Activated T-helper 1 cell treated with anti-CD3 and anti-CD28 coated beads, Interleukin-12 subunit alpha, Interleukin-12 subunit beta, Interleukin-2, Interleukin-4 antibody, amounts not matched to agents 30 ng/mL and 10 ng/mL and 1 ng/mL, durations not matched to agents 14 hours and 24 hours and 36 hours (primary cell): Measurements from ENCODE around the gene DISC1. TPM values are rescaled to one million over a fixed set of nuclear protein-coding genes. Genes with fewer than 3 reads are reported as not detected.

ENCODE experiments used
- DNase-seq: peaks from one replicate; pipeline ENCODE4 v3.0.0; 2021; ENCODE audit warnings: low spot score
- H3K27ac Mint-ChIP-seq: one replicate; pipeline ENCODE4 v1.8.0; 2021; ENCODE audit warnings: mild to moderate bottlenecking, mixed read lengths
- H3K27me3 Mint-ChIP-seq: one replicate; pipeline ENCODE4 v1.8.0; 2022; ENCODE audit warnings: mild to moderate bottlenecking, moderate library complexity, mixed read lengths; ENCODE audit not compliant: insufficient read depth
- H3K36me3 Mint-ChIP-seq: one replicate; pipeline ENCODE4 v1.8.0; 2021; ENCODE audit warnings: low read depth, mixed read lengths
- H3K4me1 Mint-ChIP-seq: one replicate; pipeline ENCODE4 v1.8.0; 2021; ENCODE audit warnings: low read depth, mixed read lengths
- H3K4me3 Mint-ChIP-seq: one replicate; pipeline ENCODE4 v1.8.0; 2021; ENCODE audit warnings: mild to moderate bottlenecking, moderate library complexity, mixed read lengths
- H3K9me3 Mint-ChIP-seq: one replicate; pipeline ENCODE4 v1.8.0; 2021; ENCODE audit warnings: mixed read lengths
- intact Hi-C: fragments of 100-400 bp; cut with micrococcal nuclease; formaldehyde crosslinking; loops from one replicate; pipeline ENCODE4 v1.15.1; 2024
- total RNA-seq: library from RNA; stranded (reverse); gene quantifications from 2 replicates; pipeline ENCODE4 v1.2.3, GENCODE V29; 2022

The DISC1 gene
- total RNA-seq, 1 donor from 2014 or later = 3.3 TPM

GRCh38 chr1:231686384-231686783 lies 59.8 kb downstream of the DISC1 start:
- H3K4me3 Mint-ChIP-seq = no peak overlapping the region
- H3K27ac Mint-ChIP-seq = no peak overlapping the region
- peaks cover 6% of the 10 kb centered on the region for H3K36me3 Mint-ChIP-seq
- no peak for DNase-seq
- H3K27me3 Mint-ChIP-seq = no peaks in the 10 kb centered on the region
- peaks cover under 1% of the 10 kb centered on the region for H3K4me1 Mint-ChIP-seq
- peaks cover 25% of the 10 kb centered on the region for H3K9me3 Mint-ChIP-seq
- intact Hi-C loops = no loop called here

DNA sequence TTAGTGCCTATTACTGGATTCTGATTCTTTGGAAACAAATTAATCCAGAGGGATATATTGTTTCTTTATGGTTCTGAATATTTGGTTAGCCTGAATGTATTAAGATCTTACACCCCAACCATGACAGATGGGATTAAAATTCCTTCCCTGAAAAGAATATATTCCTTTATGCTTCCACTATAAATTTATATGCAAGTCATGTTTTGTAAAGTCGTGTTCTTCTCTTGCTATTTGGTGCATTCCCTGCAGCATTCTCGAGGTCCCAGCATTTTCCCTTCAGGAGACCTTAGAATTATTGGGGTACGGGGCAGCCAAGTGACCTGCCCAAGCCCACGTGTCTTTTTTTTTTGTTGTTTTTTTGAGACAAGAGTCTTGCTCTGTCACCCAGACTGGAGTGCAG lies 62.4 kb downstream of the DISC1 start:
- Mint-ChIP-seq H3K36me3 (peaks cover 6% of the 10 kb centered on the region), H3K27me3 (no peaks in the 10 kb centered on the region), H3K9me3 (peaks cover 25% of the 10 kb centered on the region), H3K4me1 (no peaks in the 10 kb centered on the region), H3K4me3 (no peak overlapping the region), H3K27ac (no peak overlapping the region)
- intact Hi-C loops = no loop called here
- no peak for DNase-seq

- Mint-ChIP-seq H3K9me3 (peaks cover 22% of the 10 kb centered on the region), H3K4me3 (no peak overlapping the region), H3K36me3 (peaks cover 8% of the 10 kb centered on the region), H3K27me3 (no peaks in the 10 kb centered on the region), H3K27ac (no peak overlapping the region), H3K4me1 (no peaks in the 10 kb centered on the region)
- intact Hi-C loops = no loop called here
- no peak for DNase-seq
Measured at GRCh38 chr1:231690059-231690458, 63.5 kb downstream of the DISC1 start.

DNA sequence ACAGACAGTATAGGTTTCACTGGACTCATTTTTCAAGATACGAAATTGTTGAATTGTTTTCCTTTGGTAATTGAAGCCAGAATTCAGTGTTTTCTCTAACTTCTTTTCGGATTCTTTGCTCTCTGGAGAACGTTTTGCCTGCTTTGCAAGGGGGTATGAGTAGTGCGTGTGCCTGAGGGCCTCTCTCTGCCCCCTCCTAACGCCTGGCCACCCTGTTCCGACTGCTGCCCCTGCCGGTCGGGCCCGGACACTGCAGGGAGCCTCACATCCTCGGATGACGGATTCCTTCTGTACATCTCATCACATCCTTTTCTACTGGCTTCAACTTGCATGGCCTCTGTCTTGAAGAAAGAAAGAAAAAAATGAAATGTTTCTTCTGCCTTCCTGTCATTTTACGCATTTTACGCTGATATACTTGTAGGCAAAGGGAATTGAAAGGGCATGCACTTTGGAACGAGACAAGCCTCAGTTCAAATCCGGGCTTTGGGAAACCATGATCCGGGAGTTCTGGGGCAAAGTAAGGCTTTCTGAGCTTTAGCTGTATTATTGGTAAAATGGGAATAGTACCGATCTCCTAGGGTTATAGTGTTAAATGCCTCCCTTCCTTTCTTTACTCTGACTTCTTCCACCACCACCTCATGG lies 65.1 kb downstream of the DISC1 start:
- H3K9me3 Mint-ChIP-seq = peaks cover 14% of the 10 kb centered on the region
- H3K4me3 Mint-ChIP-seq = no peak overlapping the region
- no peak overlapping the region for H3K27ac Mint-ChIP-seq
- no peaks in the 10 kb centered on the region for H3K27me3 Mint-ChIP-seq
- intact Hi-C loops = no loop called here
- peaks cover 7% of the 10 kb centered on the region for H3K36me3 Mint-ChIP-seq
- no peak for DNase-seq
- no peaks in the 10 kb centered on the region for H3K4me1 Mint-ChIP-seq

- Mint-ChIP-seq H3K9me3 (no peaks in the 10 kb centered on the region), H3K27ac (no peak overlapping the region), H3K4me3 (no peak overlapping the region), H3K27me3 (no peaks in the 10 kb centered on the region), H3K4me1 (no peaks in the 10 kb centered on the region), H3K36me3 (peaks cover 5% of the 10 kb centered on the region)
- intact Hi-C loops = no loop called here
- no peak for DNase-seq
Measured at GRCh38 chr1:231693361-231694074, 66.9 kb downstream of the DISC1 start.

GRCh38 chr1:231694075-231694431 lies 67.5 kb downstream of the DISC1 start:
- H3K27me3 Mint-ChIP-seq = no peaks in the 10 kb centered on the region
- H3K27ac Mint-ChIP-seq = no peak overlapping the region
- intact Hi-C loops = no loop called here
- no peaks in the 10 kb centered on the region for H3K9me3 Mint-ChIP-seq
- no peak for DNase-seq
- no peak overlapping the region for H3K4me3 Mint-ChIP-seq
- H3K4me1 Mint-ChIP-seq = no peaks in the 10 kb centered on the region
- peaks cover 5% of the 10 kb centered on the region for H3K36me3 Mint-ChIP-seq

GRCh38 chr1:231694465-231695077 lies 68.0 kb downstream of the DISC1 start:
- intact Hi-C loops = no loop called here
- H3K27me3 Mint-ChIP-seq = no peaks in the 10 kb centered on the region
- no peaks in the 10 kb centered on the region for H3K9me3 Mint-ChIP-seq
- H3K4me3 Mint-ChIP-seq = no peak overlapping the region
- no peak for DNase-seq
- H3K36me3 Mint-ChIP-seq = peaks cover 7% of the 10 kb centered on the region
- peaks cover 4% of the 10 kb centered on the region for H3K4me1 Mint-ChIP-seq
- H3K27ac Mint-ChIP-seq = no peak overlapping the region

DNA sequence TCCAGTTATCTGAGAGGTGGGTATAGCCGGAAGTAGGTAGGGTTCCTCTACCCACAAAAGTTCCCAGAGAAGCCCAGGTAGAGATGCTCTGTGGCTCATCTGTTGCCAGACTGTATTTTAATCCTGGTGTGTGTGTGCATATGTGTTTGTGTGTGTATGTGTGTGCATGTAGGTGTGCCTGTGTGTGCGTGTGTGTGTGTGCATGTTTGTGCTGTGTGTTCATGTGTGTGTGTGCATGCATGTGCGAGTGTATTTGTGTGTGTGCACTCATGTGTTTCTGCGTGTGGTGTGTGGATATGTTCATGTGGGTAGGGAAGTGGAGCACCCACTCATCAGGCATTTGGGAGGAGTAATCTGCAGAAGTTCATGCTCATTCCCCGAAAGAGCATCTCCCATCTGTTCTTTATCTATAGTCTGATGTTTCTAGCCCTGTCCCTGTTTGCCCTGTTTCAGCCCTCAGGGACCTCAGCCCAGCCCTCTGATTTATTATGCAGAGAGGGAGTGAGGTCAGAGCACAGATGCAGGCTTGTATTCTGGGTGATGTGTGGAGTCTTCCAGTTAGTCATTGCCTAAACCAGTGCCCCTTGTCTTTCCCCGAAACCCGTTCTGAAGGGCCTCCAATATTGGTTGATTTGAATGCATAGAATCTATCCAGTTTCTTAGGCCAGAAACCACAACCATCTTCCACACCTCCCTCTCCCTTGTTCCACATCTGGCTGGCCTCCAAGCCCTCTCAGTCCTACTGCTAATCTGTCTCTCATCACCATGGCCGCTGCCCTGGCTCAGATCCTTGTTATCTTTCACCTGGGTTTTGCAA lies 69.1 kb downstream of the DISC1 start:
- intact Hi-C loops = no loop called here

GRCh38 chr1:231699784-231700183 lies 73.2 kb downstream of the DISC1 start:
- H3K27me3 Mint-ChIP-seq = no peaks in the 10 kb centered on the region
- peaks cover 20% of the 10 kb centered on the region for H3K36me3 Mint-ChIP-seq
- H3K4me1 Mint-ChIP-seq = peaks cover 11% of the 10 kb centered on the region
- no peak for DNase-seq
- no peaks in the 10 kb centered on the region for H3K9me3 Mint-ChIP-seq
- H3K4me3 Mint-ChIP-seq = no peak overlapping the region
- no peak overlapping the region for H3K27ac Mint-ChIP-seq
- intact Hi-C loops = no loop called here

More for the DNA sequence above, 69.1 kb downstream of the DISC1 start:
- Mint-ChIP-seq H3K4me1 (peaks cover 11% of the 10 kb centered on the region), H3K9me3 (no peaks in the 10 kb centered on the region), H3K27me3 (no peaks in the 10 kb centered on the region), H3K27ac (no peak overlapping the region), H3K4me3 (no peak overlapping the region), H3K36me3 (peaks cover 12% of the 10 kb centered on the region)
- no peak for DNase-seq

- no peak overlapping the region for H3K4me3 Mint-ChIP-seq
- peaks cover 11% of the 10 kb centered on the region for H3K4me1 Mint-ChIP-seq
- no peaks in the 10 kb centered on the region for H3K27me3 Mint-ChIP-seq
- no peak for DNase-seq
- H3K27ac Mint-ChIP-seq = no peak overlapping the region
- H3K9me3 Mint-ChIP-seq = no peaks in the 10 kb centered on the region
- H3K36me3 Mint-ChIP-seq = peaks cover 21% of the 10 kb centered on the region
- intact Hi-C loops = no loop called here
Measured at GRCh38 chr1:231701306-231701705, 74.7 kb downstream of the DISC1 start.

- DNase-seq = no peak
- Mint-ChIP-seq H3K27me3 (no peaks in the 10 kb centered on the region), H3K4me3 (no peak overlapping the region), H3K9me3 (no peaks in the 10 kb centered on the region), H3K27ac (no peak overlapping the region), H3K36me3 (peaks cover 20% of the 10 kb centered on the region), H3K4me1 (peaks cover 11% of the 10 kb centered on the region)
- intact Hi-C loops = no loop called here
Measured at GRCh38 chr1:231702331-231702730, 75.7 kb downstream of the DISC1 start.

GRCh38 chr1:231702804-231703203 lies 76.2 kb downstream of the DISC1 start:
- peaks cover 11% of the 10 kb centered on the region for H3K4me1 Mint-ChIP-seq
- peaks cover 20% of the 10 kb centered on the region for H3K36me3 Mint-ChIP-seq
- H3K27ac Mint-ChIP-seq = no peak overlapping the region
- H3K27me3 Mint-ChIP-seq = no peaks in the 10 kb centered on the region
- H3K9me3 Mint-ChIP-seq = no peaks in the 10 kb centered on the region
- DNase-seq = no peak
- intact Hi-C loops = no loop called here
- H3K4me3 Mint-ChIP-seq = no peak overlapping the region
